ENCODE results near the gene IQGAP2.
"Not testable (repeated sequence)": the region's sequence is repeated elsewhere in the genome, so short reads cannot be mapped to it uniquely, and the experiment has no call there.

The IQGAP2 gene

DNA sequence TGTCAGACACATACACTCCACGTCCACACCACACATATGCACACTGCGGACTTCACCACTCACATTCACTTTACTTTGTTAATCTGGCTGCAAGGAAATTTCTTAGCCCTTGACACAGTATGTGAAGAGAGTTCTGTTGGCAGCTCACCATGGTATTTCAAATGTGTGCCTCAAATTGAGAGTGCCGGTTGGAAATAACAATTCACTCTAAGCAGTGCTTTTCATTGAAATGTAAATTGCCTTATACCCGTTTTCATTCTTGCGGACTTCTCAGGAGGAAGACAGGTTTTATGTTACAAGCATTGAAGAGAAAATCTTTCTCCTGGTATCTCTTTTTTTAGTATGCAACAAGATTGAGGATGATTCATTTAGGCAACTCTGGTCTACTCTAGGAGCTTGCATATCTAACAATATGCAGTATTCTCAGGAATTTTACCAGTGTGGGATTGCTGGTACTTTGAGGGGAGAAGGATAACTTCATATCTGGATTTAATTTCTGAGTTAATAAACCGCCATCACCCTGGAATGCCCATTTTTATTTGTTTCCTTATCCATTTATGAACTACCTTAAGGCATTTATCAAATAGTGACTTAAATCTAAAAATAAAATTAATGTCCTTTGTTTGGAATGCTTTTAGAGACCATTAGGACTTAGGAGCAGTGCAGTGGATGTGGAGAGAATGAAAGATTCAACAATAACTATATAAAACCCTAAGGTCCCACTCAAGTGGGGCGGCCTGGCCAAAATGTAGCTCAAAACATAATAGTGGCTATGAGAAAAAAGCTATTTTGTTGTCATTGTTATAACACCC lies 87.0 kb downstream of the IQGAP2 start:
- intact Hi-C loops (cut with DNase I), result no loop called here
- DNase-seq, result peak in 1 of 42 donors; percentile 6

DNA sequence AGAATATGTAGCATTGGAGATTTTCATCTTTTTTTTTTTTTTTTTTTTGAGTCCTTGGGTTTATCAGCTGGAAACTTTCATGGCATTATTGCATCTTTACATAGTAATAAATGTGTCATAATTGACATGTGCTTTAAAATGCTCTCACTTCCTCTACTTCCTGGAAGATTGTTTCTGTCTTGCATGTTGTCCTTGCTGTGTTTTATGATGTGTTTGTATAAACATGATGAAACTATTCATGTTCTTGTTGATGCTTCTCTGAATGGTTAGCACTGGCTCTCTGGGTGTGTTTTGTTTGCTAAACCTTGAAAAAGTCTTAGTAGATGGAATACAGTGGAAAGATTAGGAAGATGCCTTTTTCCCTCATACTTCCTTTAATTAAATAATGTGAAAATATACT lies 87.9 kb downstream of the IQGAP2 start:
- no peak for DNase-seq
- intact Hi-C loops (cut with DNase I), result no loop called here

DNA sequence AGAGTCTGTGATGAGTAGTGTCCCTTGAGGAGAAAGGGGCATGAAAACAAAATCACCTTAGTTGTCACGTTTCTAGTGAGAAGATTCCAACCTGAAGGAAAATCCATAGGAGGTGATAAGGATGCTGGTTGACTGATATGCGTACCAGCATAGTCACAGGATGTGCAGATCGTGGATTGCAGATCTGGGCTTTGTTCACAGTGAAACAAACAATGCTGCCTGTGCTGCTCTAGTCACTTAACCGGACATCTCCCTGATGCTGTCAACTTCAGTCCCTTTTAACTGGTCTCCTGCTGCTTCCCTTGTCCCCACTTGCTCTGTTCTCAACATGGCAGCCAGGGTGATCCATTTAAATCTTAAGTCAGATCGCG lies 89.7 kb downstream of the IQGAP2 start:
- intact Hi-C loops (cut with DNase I), result no loop called here
- no peak for DNase-seq

DNA sequence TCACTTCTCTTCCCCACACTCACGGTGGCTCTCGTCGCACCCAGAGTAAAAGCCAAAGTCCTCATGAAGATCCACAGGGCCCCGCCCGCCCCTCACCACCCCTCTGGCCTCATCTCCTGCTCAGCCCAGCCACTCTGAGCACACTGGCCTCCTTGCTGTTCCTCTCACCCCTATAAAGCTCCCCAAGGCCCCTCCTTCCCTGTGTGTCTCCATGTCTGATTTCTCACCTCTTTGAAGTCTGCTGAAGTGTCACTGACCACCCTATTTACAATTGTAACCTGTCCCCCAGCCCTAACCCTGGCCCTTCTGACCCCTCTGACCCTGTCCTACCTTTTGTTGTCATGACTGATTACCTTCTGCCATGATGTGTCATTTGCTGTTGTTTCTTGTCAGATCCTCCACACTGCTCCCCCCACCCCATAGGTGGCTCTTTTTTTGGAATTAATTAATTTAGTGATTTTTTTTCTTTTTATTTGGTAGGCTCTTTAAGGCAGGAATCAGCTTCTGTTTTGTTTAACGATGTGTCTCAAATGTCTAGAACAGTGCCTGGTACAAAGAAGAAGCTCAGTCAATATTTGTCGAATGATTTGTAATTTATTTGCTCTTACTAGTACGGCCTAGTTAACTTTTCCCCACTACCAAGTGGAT lies 90.2 kb downstream of the IQGAP2 start:
- intact Hi-C loops (cut with DNase I), result no loop called here
- no peak for DNase-seq

DNA sequence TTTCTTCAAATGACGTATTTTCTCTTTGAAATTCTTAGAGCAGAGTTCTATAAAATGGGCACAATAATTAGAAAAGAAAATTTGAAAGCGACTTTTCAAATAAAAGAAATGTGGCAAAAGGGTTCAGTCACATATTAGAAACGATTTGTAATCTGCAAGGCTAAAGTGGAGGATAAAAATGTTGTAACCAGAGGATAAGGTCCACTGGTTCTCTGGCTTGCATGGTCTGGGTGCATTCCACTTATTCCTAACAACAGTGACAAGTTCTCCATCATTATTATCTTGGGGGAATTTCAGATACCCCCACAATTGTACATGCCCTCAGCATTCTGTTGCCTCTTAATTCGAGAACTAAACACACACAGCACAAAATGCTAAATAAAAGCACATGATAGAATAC lies 91.1 kb downstream of the IQGAP2 start:
- no peak for DNase-seq
- intact Hi-C loops (cut with DNase I), result no loop called here

DNA sequence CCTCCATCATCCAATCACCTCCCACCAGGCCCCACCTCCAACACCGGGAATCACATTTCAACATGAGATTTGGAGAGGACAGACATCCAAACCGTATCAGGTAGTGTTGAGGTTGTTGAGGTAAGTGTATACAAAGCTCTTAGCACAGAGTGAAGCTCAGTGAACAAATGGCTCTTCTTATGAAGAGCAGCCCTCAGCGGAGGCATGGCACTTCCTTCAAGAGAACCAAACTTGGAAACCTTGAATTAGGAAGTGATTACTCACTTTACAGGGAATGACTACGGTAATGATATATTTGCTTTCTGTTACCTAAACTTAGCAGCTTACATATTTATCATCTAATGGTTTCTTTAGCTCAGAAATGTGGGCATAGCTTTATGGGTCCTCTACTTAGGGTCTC lies 92.8 kb downstream of the IQGAP2 start:
- no peak for DNase-seq

DNA sequence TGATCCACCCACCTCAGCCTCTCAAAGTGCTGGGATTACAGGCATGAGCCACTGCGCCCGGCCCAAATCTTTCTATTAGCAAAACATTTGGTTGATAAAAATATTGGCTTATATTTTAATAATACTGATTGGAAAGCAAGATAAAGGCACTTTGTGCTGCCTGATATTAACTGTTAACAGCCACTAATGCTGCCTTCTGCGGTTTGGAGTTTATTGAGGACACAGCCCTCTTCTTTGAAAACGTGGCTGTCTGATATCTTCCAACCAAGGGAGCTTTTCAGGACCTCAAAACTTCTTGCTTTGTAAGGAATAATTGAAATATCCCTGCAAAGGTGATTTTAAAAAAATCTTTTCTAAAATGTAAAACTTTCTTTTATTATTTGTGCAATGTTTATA lies 94.0 kb downstream of the IQGAP2 start:
- DNase-seq, result no peak
- intact Hi-C loops (cut with DNase I), result no loop called here

More for the DNA sequence above, 92.8 kb downstream of the IQGAP2 start:
- intact Hi-C loops (cut with DNase I), result no loop called here

DNA sequence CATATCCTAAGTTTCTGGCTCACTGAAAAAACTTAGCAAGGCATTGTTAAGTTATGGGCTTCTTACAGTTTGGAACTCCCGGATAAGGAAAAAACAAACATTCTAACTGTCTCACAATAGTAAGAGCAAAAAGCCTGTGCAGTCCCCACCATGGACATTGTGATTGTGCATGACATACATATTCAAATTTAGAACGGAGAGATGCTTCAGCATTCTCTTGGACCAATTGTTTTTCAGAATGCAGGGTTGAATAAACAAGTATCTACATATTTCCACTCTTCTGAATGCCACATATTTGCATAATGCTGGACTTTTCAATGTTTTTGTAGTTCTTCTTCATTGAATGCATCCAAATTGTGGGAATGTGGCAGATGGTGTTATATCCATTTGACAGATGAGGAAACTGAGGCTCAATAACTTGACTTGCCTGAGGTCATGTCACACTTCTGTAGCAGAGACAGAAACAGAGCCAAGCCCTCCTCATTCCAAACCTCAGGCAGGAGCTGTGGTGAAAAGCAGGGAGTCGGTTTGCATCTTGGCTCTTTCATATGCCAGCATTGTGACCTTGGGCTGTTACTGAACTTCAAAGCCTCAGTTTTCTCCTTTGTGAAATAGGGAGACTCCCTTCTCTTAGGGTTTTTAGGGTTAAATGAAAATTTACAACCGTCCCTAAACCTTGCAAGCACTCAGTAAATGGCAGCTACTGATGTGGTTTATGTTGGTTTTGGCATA lies 95.1 kb downstream of the IQGAP2 start:
- DNase-seq, result no peak
- intact Hi-C loops (cut with DNase I), result no loop called here

DNA sequence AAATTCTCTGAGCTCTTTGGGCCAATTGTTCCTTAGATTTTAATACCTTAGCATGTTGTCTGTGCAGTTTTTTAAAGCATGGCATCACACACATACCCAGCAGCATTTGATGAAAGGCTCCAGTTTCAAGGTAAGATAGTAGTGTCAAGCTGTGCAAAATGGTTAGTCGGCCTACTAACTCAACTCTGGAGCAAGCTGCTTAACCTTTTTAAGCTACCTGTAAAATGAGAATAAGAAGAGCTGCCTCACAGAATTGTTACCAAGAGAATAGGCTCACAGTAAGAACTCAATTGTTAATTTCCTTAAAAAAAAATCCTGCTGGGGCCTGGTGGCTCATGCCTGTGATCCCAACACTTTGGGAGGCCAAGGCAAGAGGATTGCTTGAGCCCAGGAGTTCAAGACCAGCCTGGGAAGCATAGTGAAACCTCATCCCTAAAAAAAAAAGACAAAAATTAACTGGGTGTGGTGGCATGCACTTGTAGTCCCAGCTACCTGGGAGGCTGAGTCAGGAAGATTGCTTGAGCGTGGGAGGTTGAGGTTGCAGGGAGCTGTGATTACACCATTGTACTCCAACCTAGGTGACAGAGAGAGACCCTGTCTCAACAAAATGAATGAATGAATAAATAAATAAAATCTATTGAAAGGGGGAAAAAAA lies 96.5 kb downstream of the IQGAP2 start:
- intact Hi-C loops (cut with DNase I), result no loop called here
- no peak for DNase-seq

DNA sequence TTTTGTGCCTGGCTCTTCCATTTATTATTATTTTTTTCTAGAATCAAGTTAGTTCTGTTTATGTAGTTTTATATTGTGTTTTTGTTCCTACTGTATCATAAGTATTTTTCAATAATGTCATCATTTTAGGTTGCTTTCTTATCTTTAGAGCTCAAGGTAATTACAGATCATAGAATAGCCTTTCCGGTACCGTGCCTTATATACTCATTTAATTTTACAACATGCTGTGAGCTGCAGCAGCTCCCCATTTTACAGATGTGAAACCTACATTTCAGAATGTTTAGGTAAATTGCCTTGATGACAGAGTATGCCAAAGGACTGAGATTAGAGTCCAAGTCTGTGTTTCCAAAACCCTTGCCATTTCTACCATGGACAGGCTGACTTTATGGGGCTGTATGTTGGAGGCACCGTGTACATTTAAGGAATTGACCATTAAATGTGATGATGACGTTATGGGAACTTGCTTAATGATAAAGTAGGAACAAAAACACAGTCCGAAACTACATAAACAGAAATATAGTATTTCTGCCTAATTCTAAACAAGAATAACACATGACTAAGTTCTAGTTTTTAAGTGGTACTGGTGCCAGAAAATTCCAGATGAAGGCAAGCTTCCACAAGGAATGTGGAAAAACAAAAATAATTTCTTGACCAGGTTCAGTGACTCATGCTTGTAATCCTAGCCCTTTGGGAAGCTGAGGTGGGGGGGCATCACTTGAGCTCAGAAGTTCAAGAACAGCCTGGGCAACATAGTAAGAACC lies 97.7 kb downstream of the IQGAP2 start:
- DNase-seq, result no peak
- intact Hi-C loops (cut with DNase I), result no loop called here

DNA sequence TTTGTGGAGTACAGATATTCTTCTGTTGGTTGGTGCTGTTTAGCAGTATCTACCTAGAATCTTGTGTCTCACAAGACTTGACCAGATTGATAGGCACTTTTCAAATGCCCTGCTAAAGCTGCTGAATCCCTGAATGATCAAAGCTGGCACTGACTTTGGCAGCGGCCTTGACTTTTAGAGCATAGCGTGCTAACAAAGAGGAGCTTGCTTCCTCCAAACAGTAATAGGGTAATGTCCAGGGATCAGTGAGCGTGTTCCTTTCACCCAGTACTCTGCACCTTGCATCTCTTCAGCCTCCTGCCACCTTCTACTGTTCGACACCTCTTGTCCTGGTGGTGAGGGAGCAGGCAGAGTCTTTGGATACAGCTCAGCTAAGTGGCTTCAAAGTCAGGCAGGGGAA lies 100.8 kb downstream of the IQGAP2 start:
- intact Hi-C loops (cut with DNase I), result no loop called here
- no peak for DNase-seq

DNA sequence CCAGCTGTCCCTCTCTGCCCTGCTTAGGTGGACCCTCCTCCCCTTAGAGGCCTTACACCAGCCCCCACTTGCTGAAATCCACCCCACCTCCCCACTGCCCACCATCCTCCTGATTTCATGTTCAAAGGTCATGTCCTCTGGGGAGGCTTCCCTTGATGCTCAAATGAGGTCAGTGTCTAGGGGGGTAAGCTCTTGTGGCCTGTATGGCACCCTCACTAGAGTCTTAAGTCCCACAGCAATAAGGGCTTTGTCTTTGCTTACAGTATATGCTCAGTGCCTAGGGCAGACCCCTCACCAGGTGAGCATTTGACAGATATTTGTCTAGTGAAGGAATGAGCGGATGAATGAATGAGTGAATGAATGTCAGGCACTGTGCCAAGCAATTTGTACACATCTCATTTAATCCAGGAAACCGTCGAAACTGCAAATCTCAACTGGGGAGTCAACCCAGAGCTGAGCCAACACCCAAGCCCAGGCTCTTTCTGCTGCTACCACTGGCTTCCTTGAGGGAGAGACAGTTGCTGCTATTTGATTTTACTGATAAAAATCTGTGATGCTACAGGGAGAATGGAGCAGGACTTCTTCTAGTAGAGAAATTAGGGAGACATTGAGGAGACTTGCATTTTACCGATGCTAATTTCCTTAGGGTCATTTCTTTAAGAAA lies 101.9 kb downstream of the IQGAP2 start:
- intact Hi-C loops (cut with DNase I), result no loop called here
- no peak for DNase-seq

DNA sequence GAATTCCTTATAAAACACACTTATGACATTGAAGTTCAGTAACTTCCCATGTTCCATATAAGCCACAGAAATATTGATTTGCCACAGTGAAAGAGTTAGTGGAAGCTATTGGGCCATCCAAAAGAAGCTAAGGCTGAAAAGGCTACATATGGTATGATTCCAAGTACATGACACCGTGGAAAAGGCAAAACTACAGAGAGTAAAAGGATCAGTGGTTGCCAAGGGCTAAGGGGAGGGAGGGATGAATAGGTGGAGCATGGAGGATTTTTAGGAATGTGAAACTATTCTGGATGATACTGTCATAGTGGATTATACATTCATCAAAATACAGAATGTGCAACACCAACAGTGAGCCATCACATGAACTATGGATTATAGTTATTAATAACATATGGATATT lies 110.4 kb downstream of the IQGAP2 start:
- intact Hi-C loops (cut with DNase I), result no loop called here
- no peak for DNase-seq

DNA sequence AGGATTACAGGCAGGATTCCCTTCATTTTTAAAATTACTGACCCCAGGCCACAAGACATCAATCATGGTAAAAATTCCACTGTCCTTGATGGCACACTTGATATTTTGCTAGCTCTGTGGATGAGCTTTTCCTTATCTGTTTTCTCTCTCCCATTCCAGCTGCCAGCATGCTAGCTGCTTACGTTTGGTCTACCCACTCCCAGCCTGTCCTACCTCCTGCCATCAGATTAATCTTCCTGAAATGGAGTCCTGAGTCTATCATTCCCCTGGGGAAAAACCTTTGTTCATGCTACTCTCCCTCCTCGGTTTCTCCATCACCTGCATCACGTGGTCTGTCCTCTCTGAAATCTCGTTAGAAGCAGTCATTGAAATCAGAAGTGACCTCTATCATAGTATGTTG lies 111.2 kb downstream of the IQGAP2 start:
- intact Hi-C loops (cut with DNase I), result no loop called here

DNA sequence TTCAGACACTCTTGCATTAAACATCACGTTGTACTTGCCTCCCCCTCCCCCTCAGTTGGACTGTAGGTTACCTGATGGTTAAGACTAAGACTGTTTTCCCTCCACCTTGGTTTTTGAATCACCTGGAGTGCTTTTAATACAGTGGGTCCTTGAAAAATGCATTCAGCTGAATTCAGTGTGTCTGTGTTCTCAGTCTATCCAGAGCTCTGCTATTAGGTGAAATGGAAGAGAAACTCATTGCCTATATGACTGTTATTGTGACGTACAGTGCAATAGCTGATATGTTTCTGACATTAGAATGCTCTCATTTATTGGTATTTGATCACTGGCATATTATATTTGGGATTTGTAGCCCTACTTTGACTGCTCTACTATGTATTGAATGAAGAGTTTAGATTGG lies 111.6 kb downstream of the IQGAP2 start:
- intact Hi-C loops (cut with DNase I), result no loop called here
- no peak for DNase-seq

More for the DNA sequence above, 111.2 kb downstream of the IQGAP2 start:
- DNase-seq, result no peak

DNA sequence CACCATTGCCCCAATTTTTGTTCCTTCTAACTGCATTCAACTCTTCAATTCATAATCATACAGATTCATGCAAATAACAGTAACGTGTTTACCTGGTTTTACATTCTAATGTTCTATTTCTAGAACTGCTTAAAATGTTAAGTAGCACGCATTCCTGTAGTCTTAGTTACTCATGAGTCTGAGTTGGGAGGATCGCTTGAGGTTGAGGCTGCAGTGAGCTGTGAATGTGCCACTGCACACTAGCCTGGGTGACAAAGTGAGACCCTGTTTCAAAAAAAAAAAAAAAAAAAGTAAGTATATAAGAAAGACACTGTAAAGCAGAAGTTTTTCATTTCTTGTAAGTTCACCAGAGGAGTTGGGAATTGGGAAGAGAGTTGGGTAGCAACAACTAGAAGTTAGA lies 114.2 kb downstream of the IQGAP2 start:
- intact Hi-C loops (cut with DNase I), result no loop called here
- DNase-seq, result no peak

DNA sequence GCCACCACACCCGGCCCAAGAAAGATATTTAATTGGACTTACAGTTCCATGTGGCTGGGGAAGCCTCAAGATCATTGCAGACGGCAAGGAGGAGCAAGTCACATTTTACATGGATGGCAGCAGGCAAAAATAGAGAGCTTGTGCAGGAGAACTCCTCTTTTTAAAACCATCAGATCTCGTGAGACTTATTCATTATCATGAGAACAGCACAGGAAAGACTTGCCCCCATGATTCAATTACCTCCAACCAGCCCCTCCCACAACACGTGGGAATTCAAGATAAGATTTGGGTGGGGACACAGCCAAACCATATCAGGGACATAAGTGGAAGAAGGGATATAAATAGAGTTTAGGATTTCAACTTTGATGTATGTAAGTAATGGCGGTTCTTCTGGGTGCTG lies 115.2 kb downstream of the IQGAP2 start:
- DNase-seq; intact Hi-C loops (cut with DNase I): not testable (repeated sequence)

DNA sequence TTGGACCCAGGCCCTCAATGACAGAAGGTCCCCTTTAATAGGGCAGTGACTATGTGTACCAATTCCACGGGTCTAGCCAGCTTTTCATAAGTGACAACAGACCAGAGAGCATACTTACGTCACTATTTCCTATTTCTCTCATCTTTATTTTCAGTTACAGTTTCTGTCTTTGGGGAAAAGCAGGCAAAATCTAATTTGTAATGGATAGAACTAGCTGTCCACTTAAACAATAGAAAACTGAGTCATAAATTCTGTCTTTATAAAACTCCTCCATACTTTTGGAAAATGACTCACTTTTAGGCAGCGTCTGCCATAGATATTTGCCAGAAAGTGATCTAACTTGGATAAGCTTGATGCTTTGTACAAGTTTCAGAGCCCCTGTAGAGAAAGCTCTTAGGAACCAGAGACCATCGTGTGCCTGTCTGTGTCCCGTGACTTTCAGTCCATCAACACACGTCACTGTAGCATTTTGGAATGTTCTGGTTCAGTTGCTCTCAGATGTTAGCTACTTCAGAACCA lies 118.2 kb downstream of the IQGAP2 start:
- no peak for DNase-seq

More for the DNA sequence above, 118.2 kb downstream of the IQGAP2 start:
- intact Hi-C loops (cut with DNase I), result no loop called here

Measured in head of caudate nucleus (tissue), 42 donors.